Measurements from ENCODE around the gene A4GALT.

The A4GALT gene

DNA sequence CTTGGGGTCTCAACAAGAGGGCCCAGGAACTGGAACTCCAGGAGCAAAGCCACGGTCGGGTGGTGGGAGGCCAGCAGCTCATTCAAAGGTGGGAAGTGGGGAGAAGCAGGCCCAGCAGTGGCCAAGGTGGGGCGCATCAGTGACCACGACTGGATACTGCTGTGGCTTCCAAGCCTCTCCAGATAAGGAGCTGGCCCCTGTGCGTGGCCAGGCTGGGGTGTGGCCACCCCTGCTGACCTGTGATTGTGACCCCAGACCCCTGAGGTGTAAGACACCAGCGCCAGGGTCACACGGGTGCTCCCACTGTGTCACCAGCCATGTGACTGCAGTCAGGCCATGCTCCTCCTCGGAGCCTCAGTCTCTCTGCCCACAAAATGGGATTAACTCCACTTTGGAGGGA, 20.3 kb downstream of the A4GALT start:
- no peak for DNase-seq

DNA sequence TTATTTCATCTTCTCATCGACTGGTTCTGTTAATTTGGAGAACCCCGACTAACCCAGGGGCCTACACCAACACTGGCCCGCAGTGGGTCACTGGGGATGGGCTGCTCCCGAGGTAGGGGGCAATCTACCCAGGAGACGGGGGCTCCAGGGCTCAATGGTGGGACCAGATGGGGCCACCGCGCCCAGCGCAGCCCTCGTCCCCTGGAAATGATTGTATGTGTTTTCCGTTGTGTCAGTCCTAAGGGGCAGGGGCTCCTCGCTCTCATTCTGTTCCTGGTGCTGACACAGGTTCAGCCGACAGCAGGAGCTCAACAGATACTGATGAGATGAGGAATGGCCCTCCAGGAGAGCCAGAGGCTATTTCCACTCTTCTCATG, 20.7 kb downstream of the A4GALT start:
- no peak for DNase-seq

DNA sequence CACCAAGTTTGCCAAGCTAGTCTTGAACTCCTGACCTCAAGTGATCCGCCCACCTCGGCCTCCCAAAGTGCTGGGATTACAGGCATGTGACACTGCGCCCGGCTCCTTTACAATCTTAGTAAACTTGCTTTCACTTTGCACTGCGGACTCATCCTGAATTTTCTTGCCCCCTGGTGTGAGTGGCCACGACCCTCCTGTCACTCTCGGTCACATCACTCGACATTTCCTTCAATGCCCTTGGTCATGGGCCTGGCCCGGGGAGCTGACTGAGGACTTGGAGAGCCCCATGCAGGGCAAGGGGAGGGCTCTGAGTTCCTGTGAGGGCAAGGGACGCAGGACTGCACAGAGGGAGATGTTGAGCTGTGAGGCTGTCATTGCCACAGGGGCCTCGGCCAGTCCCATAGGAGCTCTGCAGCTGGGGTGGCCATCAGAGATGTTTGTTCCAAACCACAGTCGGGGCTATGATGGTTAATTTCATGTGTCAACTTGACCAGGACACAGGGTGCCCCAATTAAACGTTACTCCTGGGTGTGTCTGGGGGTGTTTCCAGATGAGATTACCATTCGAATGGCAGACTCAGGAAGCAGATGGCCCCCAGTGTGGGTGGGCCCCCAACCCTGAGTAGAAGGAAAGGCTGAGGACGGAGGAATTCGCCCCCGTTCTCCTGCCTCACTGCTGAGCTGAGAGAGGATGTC, 21.2 kb downstream of the A4GALT start:
- DNase-seq, result peak; percentile 54

DNA sequence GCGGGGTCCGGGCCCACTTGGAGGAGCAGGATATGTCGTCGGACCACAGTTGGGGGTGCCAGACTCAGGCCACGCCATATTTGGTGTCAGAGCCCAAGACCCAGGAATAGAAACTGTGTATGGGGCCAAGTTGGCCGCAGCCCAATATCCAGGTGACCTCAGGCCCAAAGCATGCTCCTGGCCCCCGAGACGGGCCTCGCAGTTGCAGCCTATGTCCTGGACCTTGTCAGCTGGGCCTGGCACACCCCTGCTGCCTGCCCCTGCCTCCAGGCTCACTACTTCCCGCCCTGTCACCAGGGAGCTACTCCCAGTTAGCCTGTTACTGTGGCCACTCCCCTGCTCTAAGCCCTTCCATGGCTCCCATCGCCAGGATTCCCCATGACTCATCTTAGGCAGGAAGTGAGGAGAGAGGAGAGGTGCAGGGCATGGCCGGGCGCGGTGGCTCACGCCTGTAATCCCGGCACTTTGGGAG, 23.1 kb downstream of the A4GALT start:
- no peak for DNase-seq

DNA sequence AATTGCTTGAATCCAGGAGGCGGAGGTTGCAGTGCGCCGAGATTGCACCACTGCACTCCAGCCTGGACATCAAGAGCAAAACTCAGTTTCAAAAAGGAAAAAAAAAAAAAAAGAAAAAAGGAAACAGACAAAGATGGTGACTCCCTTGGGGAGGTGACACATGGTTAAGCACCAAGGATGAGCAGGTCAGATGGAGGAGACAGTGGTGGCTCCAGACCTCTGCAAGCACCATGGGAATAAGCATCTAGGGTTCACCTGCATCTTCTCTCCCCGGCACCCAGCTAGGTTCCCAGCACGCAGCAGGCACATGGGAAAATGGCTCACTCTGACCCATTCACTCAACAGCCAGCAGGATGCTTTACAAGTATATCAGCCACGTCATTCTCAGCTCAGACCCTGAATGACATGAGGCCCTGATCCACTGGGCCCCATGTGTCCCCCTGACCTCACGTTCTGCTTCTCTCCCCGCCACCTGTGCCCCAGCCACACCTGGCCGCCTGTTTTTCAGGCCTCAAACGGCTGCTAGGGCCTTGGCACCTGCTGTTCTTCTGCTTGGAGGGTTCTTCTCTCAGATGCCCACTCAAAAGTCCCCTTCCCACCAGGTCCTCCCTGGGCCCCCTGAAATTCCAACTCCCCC, 24.2 kb downstream of the A4GALT start:
- DNase-seq, result no peak

DNA sequence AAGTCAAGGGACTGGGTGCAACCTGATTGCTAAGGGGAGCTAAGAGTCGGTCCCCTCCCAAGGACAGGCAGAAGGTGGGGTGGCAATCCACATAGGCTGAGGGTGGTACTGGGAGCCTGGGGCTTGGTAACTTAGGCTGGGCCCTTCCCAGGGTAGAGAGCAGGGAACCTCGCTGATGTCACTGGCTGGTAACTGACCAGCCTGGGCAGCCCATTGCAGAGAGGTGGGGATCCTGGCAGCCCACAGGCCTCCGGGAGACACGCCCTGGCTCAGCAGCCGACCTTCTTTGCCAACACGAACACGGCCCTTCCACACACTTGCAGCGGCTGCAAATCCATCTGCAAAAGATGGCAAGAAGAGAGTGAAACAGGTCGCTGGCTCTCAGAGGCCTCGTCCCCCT, 25.4 kb downstream of the A4GALT start:
- no peak for DNase-seq

DNA sequence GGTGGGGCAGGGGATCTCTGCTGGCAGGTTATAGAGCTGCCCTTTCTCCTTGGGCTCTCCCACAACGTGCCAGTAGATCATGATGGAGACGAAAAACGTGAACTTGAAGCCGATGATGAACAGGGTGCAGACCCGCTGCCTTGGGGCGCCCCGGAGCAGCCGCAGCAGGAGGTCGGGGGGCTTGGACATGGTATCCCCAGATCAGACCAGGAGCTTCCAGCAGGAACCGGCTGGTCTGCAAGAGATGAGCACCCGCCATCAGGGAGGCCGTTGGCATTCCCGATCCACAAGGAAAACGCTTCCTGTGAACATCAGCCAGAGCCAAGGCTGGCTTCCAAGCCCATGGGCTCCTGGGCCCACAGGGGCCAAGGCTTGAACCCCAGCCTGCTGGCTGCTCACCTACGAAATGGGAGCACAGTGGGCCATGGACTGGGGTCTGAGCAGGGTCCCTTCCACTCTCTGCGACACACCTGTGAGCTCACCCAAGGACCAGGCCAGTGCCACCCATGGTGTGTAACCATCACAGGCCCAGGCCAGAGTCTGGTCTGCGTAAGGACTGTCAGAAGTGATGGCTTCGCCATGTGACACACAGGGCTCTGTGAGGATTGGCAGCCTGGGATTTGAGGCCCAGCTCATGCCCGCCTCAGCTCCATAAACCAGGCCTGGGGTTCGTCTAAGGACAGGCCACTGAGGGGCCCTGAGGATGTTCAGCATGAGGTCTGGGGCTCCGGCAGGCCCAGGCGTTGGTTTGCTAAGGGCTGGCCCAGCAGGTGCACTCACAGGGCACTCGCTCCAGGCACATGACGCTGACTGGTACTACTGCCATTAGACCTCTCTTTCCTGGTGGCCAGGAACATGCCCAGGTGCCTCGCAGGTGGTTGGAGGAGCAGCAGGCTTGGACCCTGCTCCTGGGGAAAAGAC, 26.6 kb downstream of the A4GALT start:
- no peak for DNase-seq

DNA sequence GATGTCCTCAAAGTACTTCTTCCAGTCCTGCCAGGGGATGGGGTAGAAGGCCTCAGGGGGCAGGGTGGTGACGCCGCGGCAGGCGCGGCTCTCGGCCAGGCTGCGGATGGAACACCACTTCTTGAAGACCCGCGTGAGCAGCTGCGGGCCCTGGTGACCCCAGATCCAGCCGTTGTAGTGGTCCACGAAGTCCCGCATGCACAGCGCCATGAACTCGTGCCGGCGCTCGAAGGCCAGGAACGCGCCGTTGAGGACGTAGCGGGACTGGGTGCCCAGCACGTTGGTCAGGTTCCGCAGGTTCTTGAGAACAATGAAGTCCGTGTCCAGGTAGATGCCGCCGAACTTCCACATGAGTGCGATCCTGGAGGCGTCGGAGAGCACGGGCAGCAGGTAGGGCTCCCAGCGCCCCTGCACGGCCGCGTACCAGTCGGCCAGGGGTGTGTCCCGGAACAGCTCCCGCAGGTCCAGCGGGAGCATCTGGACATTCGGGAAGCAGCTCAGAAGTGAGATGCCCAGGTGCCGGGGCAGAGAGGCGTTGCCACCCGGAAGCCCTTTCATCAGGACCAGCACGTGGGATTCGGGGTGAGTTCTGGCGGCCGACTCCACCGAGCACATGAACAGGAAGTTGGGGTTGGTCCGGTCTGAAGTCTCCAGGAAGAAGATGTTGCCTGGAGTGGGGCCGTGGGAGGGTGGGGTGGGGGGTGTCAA, 27.5 kb downstream of the A4GALT start:
- no peak for DNase-seq

DNA sequence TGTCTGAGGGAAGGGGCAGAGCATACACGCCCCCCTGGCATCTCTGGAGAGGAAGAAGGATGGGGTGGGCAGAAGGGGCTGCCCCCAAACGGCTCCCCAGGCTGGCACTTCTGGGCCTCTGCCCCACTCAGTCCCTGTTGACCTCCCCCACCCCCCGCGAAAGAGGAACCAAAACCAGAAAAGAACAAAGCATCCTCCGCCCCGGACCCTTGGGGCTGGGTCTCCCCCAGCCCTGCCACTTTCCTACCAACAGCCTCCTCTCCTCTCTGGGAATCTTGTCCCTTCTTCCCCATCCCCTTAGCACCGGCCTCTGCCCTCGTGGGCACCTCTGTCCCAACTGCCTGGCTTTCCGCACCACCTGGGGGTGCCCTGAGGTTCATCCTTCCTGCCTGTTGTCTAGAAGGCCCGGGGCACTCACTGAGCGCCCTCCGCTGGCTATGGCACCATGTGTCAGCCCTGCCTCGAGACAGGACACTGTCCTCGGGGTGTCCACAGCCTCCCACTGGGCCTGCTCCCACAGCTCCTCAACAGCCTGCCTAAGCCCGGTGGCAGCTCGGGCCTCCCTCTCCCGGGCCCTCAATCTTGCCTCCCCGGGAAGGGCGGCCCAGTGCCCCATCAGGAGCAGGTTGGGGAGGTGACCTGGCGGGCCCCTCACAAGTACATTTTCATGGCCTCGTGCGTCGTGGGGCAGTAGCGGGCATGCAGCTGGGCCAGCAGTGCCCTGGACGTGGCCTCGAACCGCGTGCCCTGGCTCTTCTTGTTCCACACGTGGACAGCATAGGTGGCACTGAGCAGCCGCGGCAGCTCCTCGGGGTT, 28.2 kb downstream of the A4GALT start:
- no peak for DNase-seq

DNA sequence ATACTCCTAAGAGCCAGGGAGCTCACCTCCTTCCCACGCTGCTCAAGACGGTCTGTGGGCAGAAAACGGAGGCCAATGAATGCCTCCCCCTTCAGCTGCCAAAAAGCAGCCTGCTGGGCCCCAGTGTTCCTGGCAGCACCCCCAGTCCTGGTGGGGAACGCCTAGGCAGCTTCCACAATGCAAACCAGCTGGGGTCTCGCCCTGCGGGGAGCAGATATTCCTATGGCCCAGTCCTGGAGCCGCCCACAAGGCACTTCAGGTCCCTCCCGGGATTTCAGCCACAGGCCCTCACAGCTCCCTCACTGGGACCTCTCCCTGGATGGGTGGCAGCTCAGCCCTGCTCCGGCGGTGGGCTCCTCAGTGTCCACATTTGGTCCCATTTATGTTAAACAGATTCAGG, 29.2 kb downstream of the A4GALT start:
- no peak for DNase-seq

DNA sequence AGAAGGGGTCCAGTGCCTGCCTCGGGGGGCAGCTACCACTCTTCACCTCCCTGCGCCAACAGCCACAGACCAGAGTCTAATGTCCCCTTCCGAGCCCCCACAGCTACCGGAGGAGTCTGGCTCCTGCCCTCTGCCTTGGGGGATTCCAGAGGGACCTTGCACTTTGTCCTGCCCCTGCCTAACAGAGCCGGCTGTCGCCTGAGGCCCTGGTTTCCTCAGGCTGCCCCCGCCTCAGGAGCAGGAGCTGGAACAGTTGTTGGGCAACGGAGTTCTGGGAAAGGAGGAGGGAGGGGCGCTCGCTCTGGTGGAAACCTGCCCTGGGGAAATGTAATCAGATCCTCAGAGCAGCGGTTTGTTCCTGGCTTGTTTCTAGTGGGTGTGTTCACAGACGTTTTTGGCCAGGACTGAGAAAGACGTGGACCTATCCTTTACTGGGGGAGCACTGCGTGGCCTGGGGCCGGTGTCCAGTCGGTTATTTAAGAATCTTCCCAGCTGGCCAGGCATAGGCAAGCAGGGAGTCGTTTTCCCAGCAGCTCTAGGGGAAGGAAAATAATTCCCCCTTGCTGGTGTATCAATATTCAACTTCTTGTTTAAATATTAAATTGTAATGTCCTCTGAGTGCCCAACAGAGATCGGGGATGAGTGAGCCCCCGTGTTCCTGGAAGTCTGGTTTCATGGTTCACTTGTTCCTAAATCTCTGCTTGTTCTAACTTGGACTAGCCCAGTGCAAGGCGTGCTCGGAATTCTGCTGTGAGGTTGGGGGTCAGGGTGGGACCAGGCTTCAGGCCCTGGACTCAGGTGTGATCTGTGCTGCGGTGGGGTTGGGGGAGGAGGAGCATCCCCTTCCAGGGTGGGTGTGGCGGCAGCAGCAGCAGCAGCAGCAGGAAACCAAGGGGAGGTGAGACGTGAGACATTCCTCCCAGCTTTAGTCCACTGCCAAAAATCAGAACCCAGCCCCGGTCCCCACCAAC, 32.1 kb downstream of the A4GALT start:
- peak; percentile 94 for DNase-seq

DNA sequence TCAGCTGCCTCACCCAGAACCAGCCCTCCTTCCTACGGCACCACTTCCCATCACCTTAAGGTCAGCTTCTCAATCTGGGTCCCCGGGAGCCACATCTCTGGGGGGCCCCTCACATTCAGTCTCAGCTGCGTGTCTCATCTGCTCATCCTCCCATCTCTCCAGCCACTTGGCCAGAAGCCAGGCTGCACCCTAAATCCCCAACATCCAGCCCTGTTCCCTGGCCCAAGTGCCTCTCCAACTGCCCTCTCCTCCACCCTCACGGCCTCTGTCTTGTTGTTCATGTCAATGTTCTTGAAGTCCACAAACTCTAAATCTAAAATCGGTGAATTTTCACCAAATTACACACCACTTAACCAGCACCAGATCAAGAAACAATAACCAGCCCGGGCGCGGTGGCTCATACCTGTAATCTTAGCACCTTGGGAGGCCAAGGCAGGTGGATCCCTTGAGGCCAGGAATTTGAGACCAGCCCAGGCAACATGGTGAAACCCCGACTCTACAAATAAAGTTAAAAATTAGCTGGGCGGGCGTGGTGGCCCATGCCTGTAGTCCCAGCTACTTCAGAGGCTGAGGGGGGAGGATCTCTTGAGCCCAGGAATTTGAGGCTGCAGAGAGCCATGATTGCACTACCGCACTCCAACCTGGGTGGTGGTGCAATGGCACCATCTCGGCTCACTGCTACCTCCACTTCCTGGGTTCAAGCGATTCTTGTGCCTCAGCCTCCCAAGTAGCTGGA, 33.7 kb downstream of the A4GALT start:
- no peak for DNase-seq

DNA sequence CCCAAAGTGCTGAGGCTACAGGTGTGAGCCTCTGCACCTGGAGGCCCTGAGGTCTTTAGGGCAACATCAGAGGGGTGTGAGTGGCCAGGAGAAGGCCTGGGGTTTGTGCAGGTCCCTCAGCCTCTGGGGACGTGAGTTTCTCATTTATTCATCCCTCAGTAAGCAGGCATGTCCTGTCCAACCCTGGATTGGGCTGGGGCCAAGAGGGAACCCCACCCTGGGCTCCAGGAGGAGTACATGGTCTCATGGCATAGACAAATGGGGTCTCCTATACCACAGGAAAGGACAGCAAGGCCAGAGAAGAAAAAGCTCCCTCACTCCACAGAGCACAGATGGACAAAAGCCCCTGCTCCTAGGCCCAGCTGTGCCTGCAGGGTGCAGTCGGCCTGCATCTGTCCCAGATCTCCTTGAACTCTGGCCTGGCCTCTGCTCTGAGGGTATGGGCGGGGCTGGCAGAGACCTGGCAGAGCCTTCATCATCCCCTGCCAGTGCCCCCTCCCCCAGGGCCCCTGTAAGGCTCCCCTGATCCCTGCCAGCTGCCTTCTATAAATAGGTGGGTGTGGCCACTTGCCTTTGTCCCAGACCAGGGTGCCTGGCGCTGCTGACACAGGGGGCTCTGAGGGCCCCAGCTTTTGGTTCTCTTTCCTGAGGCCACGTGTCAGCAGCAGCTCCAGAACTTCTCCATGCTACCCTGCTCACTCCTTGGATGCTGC, 34.6 kb downstream of the A4GALT start:
- peak; percentile 41 for DNase-seq

DNA sequence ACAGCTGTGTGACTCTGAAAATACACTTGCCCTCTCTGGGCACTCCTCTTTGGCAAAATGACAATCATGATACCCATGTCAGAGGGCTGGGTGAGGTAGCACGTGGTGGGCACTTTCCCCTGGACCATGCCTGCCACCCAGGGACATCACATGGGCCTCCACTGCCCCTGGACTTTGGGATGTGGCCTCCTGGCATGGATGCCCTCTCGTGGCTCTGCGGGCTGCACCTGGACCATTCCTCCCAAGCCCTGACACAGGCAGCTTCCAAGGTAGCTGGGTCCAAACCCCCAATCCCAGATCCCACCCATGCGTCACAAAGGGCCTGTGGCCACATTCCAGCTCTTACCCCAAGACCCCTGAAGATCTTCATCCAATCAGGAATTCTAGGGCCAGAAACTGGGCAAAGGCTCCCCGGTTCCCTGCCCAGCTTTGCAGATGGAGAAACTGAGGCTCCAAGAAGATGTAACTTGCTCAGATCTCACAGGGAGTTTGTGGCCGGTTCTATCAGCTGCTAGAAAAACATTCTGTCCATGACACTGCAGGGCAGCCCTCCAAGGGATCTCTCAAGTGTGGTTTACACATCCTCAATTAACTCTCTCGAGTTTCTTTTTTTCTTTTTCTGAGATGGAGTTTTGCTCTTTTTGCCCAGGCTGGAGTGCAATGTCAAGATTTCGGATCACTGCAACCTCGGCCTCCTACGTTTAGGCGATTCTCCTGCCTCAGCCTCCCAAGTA, 36.0 kb downstream of the A4GALT start:
- no peak for DNase-seq

DNA sequence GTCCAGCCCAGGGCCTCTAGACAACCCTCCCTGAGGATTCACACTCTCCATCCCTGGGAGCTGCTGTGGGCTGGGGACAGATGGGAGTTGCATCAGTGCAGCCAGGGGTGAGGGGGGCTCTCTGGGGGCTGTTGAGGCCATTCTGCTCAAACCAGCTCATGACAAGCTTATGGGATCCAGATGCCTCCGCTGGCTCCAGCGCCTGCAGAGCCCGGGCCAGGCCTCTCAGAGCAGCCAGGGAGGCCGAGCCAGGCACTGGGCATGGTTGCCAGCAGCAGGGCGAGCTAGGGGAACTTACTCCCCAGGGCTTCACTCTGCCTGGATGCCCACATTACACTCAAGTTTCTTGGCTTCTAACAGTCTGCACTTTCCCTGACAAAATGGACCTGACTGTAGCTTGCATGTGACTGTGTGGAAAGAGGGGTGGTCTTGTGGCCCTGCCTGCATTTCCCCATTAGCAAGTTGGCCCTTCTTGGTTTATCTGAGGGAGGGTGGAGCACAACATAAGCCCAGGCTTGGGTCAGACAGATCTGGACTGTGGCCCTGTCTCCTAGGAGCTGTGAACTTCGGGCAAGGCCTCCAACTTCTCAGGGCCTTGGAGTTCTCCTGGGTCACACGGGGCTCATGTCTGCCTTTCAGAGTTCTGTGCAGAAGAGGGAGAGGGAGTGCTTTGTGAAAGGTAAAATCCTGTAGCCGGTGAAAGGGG, 36.9 kb downstream of the A4GALT start:
- DNase-seq, result peak; percentile 56

DNA sequence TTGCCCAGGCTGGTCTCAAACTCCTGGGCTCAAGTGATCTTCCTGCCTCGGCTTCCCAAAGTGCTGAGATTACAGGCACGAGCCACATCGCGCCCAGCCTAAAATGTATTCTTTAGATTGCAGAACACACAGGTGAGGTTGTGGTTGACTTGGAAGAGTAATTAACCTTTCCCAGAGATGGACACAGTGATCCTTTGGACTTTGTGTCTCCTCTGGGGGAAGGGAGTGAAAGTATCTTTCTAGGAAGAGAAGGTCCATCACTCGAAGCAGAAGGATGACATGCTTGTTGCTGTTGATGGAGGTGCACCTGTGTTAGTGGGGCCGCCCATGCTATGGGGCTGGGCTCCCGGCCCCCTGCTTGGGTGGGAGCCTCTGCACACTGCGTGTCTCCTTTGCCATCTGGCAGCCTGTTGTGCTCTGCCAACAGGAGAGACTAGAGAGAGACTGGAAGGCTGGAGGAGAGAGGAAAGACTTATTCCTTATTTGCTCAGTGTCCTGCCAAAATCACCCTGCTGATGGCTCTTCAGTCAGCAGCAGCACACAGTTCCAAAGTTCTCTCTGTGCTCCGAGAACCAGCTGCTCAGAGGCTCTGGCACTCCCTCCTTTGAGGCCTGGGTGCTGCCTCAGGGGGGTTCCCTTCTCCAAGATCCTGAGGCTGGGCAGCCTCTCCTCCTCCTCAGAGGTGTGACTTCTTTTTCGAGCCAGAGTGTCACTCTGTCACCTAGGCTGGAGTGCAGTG, 38.4 kb downstream of the A4GALT start:
- DNase-seq, result no peak

DNA sequence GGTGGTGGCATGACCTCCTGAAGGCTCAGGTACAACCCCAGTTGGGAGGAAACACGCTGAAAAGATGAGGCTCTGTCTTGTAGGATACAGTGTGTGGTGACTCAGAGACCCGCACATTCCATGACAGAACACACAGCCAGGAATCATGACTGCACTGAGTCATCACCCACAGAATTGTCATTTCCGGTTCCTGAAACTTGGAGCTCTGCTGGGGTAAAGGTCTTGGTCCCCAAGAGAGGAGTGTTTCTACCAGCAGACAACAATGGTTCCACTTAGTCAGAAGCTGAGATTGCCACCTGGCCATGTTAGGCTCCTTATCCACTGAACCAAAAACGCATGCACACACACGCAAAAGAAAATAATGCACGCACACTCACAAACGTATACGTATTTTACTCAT, 40.0 kb downstream of the A4GALT start:
- DNase-seq, result no peak
